Stimulated activated CD8-positive, alpha-beta memory T cell treated with anti-CD3 and anti-CD28 coated beads, Interleukin-7, amount 100 ng/mL, for 24 hours (primary cell): ENCODE data around the gene KDM4F.

Experiments used
- DNase-seq: peaks from one replicate; pipeline ENCODE4 v3.0.0-alpha.2; 2020; ENCODE audit warnings: low read depth

The KDM4F gene

GRCh38 chr11:95091663-95092180, 42.5 kb downstream of the KDM4F start:
- DNase-seq, result no peak

- DNase-seq, result no peak
Observed at GRCh38 chr11:95092549-95093324, 43.5 kb downstream of the KDM4F start.

- DNase-seq, result no peak
Observed at GRCh38 chr11:95093548-95093947, 44.3 kb downstream of the KDM4F start.

GRCh38 chr11:95095858-95096587, 46.8 kb downstream of the KDM4F start:
- no peak for DNase-seq

GRCh38 chr11:95097209-95097608, 48.0 kb downstream of the KDM4F start:
- no peak for DNase-seq

GRCh38 chr11:95098826-95099225, 49.6 kb downstream of the KDM4F start:
- DNase-seq, result no peak

GRCh38 chr11:95100191-95100648, 51.0 kb downstream of the KDM4F start:
- no peak for DNase-seq
